Neural cell (in vitro differentiated cells): ENCODE measurements around the gene NLRX1.

ENCODE experiments used
- CTCF ChIP-seq: fragments of 450-650 bp; IDR thresholded peaks from 2 replicates; pipeline ENCODE4 v1.5.1; 2014; ENCODE audit warnings: antibody characterized with exemption, mild to moderate bottlenecking, moderate library complexity; ENCODE audit not compliant: poor library complexity, severe bottlenecking
- EP300 ChIP-seq: fragments of 450-650 bp; conservative IDR thresholded peaks from 2 replicates; pipeline ENCODE4 v1.6.1; 2014; ENCODE audit warnings: antibody characterized with exemption, mild to moderate bottlenecking, moderate library complexity; ENCODE audit not compliant: poor library complexity, severe bottlenecking
- EZH2 ChIP-seq: fragments of 200-600, 300-800 bp; shearing (Covaris generic), sonication (generic); IDR thresholded peaks from 2 replicates; pipeline ENCODE4 v1.6.1; 2014; ENCODE audit warnings: antibody characterized with exemption, low read length, borderline replicate concordance, mild to moderate bottlenecking; ENCODE audit not compliant: insufficient read depth, poor library complexity, severe bottlenecking
- POLR2AphosphoS5 ChIP-seq: IDR thresholded peaks from 2 replicates; pipeline ENCODE4 v1.6.1; 2012
- RAD21 ChIP-seq: fragments of 450-650 bp; conservative IDR thresholded peaks from 2 replicates; pipeline ENCODE4 v1.6.1; 2014; ENCODE audit warnings: antibody characterized with exemption, mild to moderate bottlenecking, moderate library complexity
- REST ChIP-seq: IDR thresholded peaks from 2 replicates; pipeline ENCODE4 v1.6.1; 2012; ENCODE audit warnings: borderline replicate concordance
- TAF1 ChIP-seq: IDR thresholded peaks from 2 replicates; pipeline ENCODE4 v1.6.1; 2012; ENCODE audit warnings: low read depth

GRCh38 chr11:119153049-119153818 is 15.3 kb upstream of the NLRX1 start:
- TF ChIP-seq EZH2, result no peak
- TF ChIP-seq CTCF, result no peak
- TF ChIP-seq POLR2AphosphoS5, result no peak
- TF ChIP-seq EP300, result no peak
- TF ChIP-seq TAF1, result no peak
- no peak for TF ChIP-seq RAD21
- TF ChIP-seq REST, result no peak
